Trophoblast cell (in vitro differentiated cells and primary cell): Measurements from ENCODE around the gene NMNAT1.
A peak's percentile ranks its signal among the peaks of the same experiment; 100 is the strongest.

Experiments used
- DNase-seq, 2 donors: peaks; one replicate each; pipeline ENCODE4 v3.0.0-alpha.2; 2016
- H2AFZ ChIP-seq: 2 replicates; pipeline ENCODE4 v1.6.1; 2013; ENCODE audit warnings: low read length, moderate library complexity, mild to moderate bottlenecking; ENCODE audit not compliant: insufficient read depth, poor library complexity
- H2AK5ac ChIP-seq: 2 replicates; pipeline ENCODE4 v1.6.1; 2013; ENCODE audit warnings: mild to moderate bottlenecking, low read length
- H2BK120ac ChIP-seq: 2 replicates; pipeline ENCODE4 v1.6.1; 2013; ENCODE audit warnings: low read length, mild to moderate bottlenecking, moderate library complexity; ENCODE audit not compliant: insufficient read depth, poor library complexity
- H2BK12ac ChIP-seq: 2 replicates; pipeline ENCODE4 v1.6.1; 2013; ENCODE audit warnings: mild to moderate bottlenecking, low read length, moderate library complexity
- H2BK5ac ChIP-seq: 2 replicates; pipeline ENCODE4 v1.6.1; 2013; ENCODE audit warnings: low read length, low read depth, moderate library complexity, mild to moderate bottlenecking; ENCODE audit not compliant: poor library complexity
- H3K14ac ChIP-seq: 2 replicates; pipeline ENCODE4 v1.6.1; 2013; ENCODE audit warnings: mild to moderate bottlenecking, low read length
- H3K18ac ChIP-seq: 2 replicates; pipeline ENCODE4 v1.6.1; 2013; ENCODE audit warnings: mild to moderate bottlenecking, low read length
- H3K23ac ChIP-seq: 2 replicates; pipeline ENCODE4 v1.6.1; 2013; ENCODE audit warnings: low read length
- H3K27ac ChIP-seq: 2 replicates; pipeline ENCODE4 v1.5.1; 2013; ENCODE audit warnings: low read depth, mild to moderate bottlenecking, inconsistent platforms, low read length, moderate library complexity
- H3K27me3 ChIP-seq: 2 replicates; pipeline ENCODE4 v1.6.1; 2013; ENCODE audit warnings: inconsistent platforms, mild to moderate bottlenecking, low read length, moderate library complexity; ENCODE audit not compliant: insufficient read depth
- H3K36me3 ChIP-seq, 2 experiments: 1 replicate in 1 of 2; 2 replicates in 1 of 2; pipeline ENCODE4 v1.6.1; 2013; ENCODE audit warnings: low read length in 2 of 2, mild to moderate bottlenecking in 2 of 2, moderate library complexity in 1 of 2; ENCODE audit not compliant: insufficient read depth in 2 of 2, control insufficient read depth in 1 of 2
- H3K4ac ChIP-seq: 2 replicates; pipeline ENCODE4 v1.6.1; 2013; ENCODE audit warnings: low read depth, mild to moderate bottlenecking, low read length, moderate library complexity
- H3K4me1 ChIP-seq, 2 experiments: 1 replicate in 1 of 2; 2 replicates in 1 of 2; pipeline ENCODE4 v1.6.1; 2013; ENCODE audit warnings: low read length in 2 of 2, mild to moderate bottlenecking in 2 of 2, moderate library complexity in 1 of 2; ENCODE audit not compliant: insufficient read depth in 2 of 2, control insufficient read depth in 1 of 2
- H3K4me2 ChIP-seq: 2 replicates; pipeline ENCODE4 v1.6.1; 2013; ENCODE audit warnings: inconsistent platforms, mild to moderate bottlenecking, low read length, moderate library complexity
- H3K4me3 ChIP-seq: 2 replicates; pipeline ENCODE4 v1.5.1; 2013; ENCODE audit warnings: mild to moderate bottlenecking, low read depth, low read length, inconsistent platforms
- H3K79me1 ChIP-seq: one replicate; pipeline ENCODE4 v1.6.1; 2013; ENCODE audit warnings: low read length
- H3K79me2 ChIP-seq: 2 replicates; pipeline ENCODE4 v1.6.1; 2013; ENCODE audit warnings: low read length, mild to moderate bottlenecking; ENCODE audit not compliant: control insufficient read depth, insufficient read depth, poor library complexity
- H3K9ac ChIP-seq: 2 replicates; pipeline ENCODE4 v1.6.1; 2013; ENCODE audit warnings: mild to moderate bottlenecking, low read length
- H3K9me3 ChIP-seq: 2 replicates; pipeline ENCODE4 v1.6.1; 2013; ENCODE audit warnings: low read depth, mild to moderate bottlenecking, control low read depth, inconsistent platforms, low read length; ENCODE audit not compliant: insufficient read depth
- H4K12ac ChIP-seq: 2 replicates; pipeline ENCODE4 v1.6.1; 2013; ENCODE audit warnings: low read depth, mild to moderate bottlenecking, low read length, moderate library complexity
- H4K8ac ChIP-seq: 2 replicates; pipeline ENCODE4 v1.6.1; 2013; ENCODE audit warnings: low read depth, mild to moderate bottlenecking, low read length, moderate library complexity
- H4K91ac ChIP-seq: one replicate; pipeline ENCODE4 v1.6.1; 2013; ENCODE audit warnings: low read depth, mild to moderate bottlenecking, low read length, moderate library complexity
- WGBS: extraction: QIAGEN DNeasy Blood & Tissue Kit; methylation state at CpG from one replicate; pipeline ENCODE4 v1.1.7; 2013; ENCODE audit warnings: missing lambda C conversion rate; ENCODE audit not compliant: insufficient read length, insufficient coverage; ENCODE audit errors: extremely low coverage; 5-methylcytosine and 5-hydroxymethylcytosine counted together

NMNAT1 gene

DNA sequence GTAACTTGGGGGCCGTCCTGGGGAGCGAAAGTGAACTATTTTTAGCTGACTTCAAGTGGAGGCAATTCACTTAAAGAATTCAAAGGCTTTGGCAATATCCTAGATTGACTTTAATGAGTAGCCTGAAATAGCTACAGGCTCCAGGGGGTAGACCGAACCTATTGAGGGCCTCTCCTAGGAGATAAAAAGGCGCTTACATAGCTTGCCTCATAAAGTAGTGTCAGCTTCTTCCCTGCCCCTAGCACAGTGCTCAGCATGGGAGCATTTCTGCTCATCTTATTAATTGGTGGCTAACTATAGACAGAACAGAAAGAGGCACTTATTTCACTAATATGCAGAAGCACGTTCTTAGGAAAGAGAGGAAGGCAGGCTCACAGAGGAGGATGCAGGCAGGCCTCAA, 20.9 kb upstream of the NMNAT1 start:
- no peak overlapping the region for H2AK5ac ChIP-seq
- no peaks in the 10 kb centered on the region for H3K9me3 ChIP-seq
- H3K79me2 ChIP-seq, result no peaks in the 10 kb centered on the region
- DNase-seq, result no peak
- no peak overlapping the region for H4K91ac ChIP-seq
- no peak overlapping the region for H3K23ac ChIP-seq
- H3K4me3 ChIP-seq, result no peak overlapping the region
- no peak overlapping the region for H3K14ac ChIP-seq
- H3K18ac ChIP-seq, result no peak overlapping the region
- no peak overlapping the region for H4K12ac ChIP-seq
- no peak overlapping the region for H2BK5ac ChIP-seq
- no peak overlapping the region for H3K4ac ChIP-seq
- H3K79me1 ChIP-seq, result no peaks in the 10 kb centered on the region
- no peak overlapping the region for H4K8ac ChIP-seq
- H3K4me2 ChIP-seq, result no peak overlapping the region
- no peaks in the 10 kb centered on the region for H3K4me1 ChIP-seq
- no peak overlapping the region for H2BK120ac ChIP-seq
- no peak overlapping the region for H2AFZ ChIP-seq
- no peaks in the 10 kb centered on the region for H3K36me3 ChIP-seq
- no peak overlapping the region for H3K9ac ChIP-seq
- WGBS, result no CpG with 5 or more reads among the region's 5 CpGs
- H2BK12ac ChIP-seq, result no peak overlapping the region
- H3K27ac ChIP-seq, result no peak overlapping the region
- H3K27me3 ChIP-seq, result no peaks in the 10 kb centered on the region

DNA sequence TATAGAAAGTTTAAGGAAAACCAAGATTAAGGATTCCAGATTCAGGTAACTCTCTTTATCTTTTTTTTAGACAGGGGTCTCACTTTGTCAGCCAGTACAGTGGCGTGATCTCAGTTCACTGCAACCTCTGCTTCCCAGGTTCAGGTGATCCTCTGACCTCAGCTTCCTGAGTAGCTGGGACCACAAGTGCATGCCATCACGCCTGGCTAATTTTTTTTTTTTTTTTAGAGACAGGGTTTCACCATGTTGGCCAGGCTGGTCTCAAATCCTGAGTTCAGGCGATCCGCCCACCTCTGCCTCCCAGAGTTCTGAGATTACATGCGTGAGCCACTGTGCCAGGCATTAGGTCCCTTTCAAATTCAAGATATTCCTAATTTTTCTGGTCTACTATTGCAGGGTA, 16.0 kb upstream of the NMNAT1 start:
- Histone ChIP-seq H2BK120ac (no peak overlapping the region), H3K27me3 (no peaks in the 10 kb centered on the region), H4K8ac (no peak overlapping the region), H4K12ac (no peak overlapping the region), H3K14ac (no peak overlapping the region), H3K4me1 (peaks cover 0 to 3% of the 10 kb centered on the region in 2 experiments), H2BK5ac (no peak overlapping the region), H3K23ac (no peak overlapping the region), H3K79me1 (no peaks in the 10 kb centered on the region), H3K36me3 (peaks cover 3 to 4% of the 10 kb centered on the region in 2 experiments), H3K9me3 (no peaks in the 10 kb centered on the region), H2AK5ac (no peak overlapping the region), H2BK12ac (no peak overlapping the region), H3K4me3 (no peak overlapping the region), H3K18ac (no peak overlapping the region), H3K9ac (no peak overlapping the region), H2AFZ (no peak overlapping the region), H4K91ac (no peak overlapping the region), H3K27ac (no peak overlapping the region), H3K4me2 (no peak overlapping the region), H3K79me2 (no peaks in the 10 kb centered on the region), H3K4ac (no peak overlapping the region)
- no peak for DNase-seq
- WGBS, result no CpG with 5 or more reads among the region's 5 CpGs

DNA sequence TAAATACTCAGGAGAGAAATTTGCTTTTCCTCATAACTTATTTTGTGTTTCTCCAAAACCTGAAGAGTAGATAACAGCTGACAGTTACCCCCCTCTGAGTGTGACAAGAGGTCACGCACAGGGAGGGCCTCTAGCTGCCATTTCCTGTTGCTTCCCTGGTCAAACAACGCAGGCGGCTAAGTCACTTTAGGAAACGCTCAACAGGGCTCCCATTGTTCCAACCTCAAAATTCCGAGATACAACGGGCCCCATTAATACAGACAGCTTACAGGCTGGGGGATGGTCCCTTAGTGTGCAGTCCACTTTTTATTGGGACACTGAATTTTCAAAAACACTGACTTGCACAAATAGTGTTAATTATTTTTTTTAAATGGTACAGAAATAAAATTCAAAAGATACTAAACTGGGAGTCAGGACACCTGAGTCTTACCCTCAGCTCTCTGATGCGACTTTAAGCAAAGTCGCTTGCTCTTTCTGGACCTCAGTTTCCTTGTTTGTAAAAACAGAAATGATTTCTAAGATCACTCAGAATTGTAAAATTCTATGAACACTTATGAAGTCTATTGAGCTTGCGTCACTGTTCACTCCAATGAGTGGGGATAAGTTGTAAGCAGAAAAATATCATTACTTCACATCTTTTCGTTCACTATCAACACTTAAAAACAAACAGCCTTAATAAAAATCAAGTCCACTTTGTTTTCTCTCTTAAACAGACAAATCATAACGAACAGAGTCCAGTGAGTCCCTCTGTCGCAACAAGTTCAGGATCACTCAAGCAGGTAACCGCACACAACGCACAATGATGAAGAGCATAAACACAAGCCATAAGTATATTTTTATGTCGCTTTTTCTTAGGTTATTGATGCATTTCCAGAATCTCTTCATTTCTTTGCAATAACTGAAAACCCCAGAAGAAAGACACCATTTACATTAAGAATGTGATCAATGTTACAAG, 13.6 kb upstream of the NMNAT1 start:
- WGBS, result 100% methylated on average over 1 of the region's 15 CpGs
- Histone ChIP-seq H3K9me3 (no peaks in the 10 kb centered on the region), H3K18ac (no peak overlapping the region), H4K91ac (no peak overlapping the region), H3K36me3 (peaks cover 6 to 9% of the 10 kb centered on the region in 2 experiments), H2BK5ac (no peak overlapping the region), H3K4me1 (peaks cover 0 to 3% of the 10 kb centered on the region in 2 experiments), H3K27ac (no peak overlapping the region), H3K4me3 (no peak overlapping the region), H3K79me1 (no peaks in the 10 kb centered on the region), H4K12ac (no peak overlapping the region), H2AFZ (no peak overlapping the region), H3K23ac (no peak overlapping the region), H2BK12ac (no peak overlapping the region), H3K4me2 (no peak overlapping the region), H4K8ac (no peak overlapping the region), H3K4ac (no peak overlapping the region), H3K27me3 (no peaks in the 10 kb centered on the region), H3K14ac (no peak overlapping the region), H2AK5ac (no peak overlapping the region), H3K79me2 (no peaks in the 10 kb centered on the region), H2BK120ac (no peak overlapping the region), H3K9ac (no peak overlapping the region)
- no peak for DNase-seq

DNA sequence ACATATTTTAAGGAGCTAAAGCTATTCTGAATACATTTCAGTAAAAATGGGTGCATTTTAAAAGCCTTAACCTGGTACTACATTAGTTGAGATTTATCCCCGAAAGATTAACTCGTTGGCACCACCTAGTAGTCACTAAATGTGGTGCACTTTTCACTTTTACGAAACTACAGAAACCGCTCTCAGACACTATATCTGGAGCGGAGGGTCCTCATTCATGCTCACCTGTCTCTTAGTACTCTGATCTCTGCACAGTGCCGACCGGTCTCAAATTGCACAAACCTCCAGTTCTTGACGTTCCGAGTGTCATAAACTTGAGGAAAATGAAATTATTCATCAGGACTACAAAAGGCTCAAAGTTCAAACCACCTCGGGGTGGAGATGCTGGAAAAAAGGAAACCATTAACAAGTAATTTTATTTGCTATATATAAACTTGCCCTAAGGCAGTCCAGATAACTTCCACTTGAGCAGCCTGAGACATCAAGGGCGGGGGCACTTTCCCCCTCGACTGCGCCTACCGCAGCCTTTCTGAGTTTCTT, 806 bp upstream of the NMNAT1 start:
- Histone ChIP-seq H3K4me1 (no peaks in the 10 kb centered on the region), H3K9me3 (no peaks in the 10 kb centered on the region), H3K4me2 (peak overlapping the region; percentile 73), H2BK5ac (peak overlapping the region; percentile 65), H3K27me3 (no peaks in the 10 kb centered on the region), H2AFZ (peak overlapping the region; percentile 87), H4K91ac (peak overlapping the region; percentile 59), H3K79me2 (peaks cover 2% of the 10 kb centered on the region), H3K36me3 (peaks cover 2 to 4% of the 10 kb centered on the region in 2 experiments), H3K14ac (peak overlapping the region; percentile 69), H2BK12ac (no peak overlapping the region), H3K4ac (peak overlapping the region; percentile 27), H2BK120ac (peak overlapping the region; percentile 11), H2AK5ac (no peak overlapping the region), H3K79me1 (peaks cover 3% of the 10 kb centered on the region), H4K8ac (peak overlapping the region; percentile 88), H3K9ac (peak overlapping the region; percentile 68), H3K18ac (no peak overlapping the region), H3K23ac (no peak overlapping the region), H3K4me3 (peak overlapping the region; percentile 80), H4K12ac (peak overlapping the region; percentile 76), H3K27ac (peak overlapping the region; percentile 69)
- no CpG with 5 or more reads among the region's 14 CpGs for WGBS
- peak; percentile 16 to 66 for DNase-seq
